ENCODE data around the gene ITGB8.

DNA sequence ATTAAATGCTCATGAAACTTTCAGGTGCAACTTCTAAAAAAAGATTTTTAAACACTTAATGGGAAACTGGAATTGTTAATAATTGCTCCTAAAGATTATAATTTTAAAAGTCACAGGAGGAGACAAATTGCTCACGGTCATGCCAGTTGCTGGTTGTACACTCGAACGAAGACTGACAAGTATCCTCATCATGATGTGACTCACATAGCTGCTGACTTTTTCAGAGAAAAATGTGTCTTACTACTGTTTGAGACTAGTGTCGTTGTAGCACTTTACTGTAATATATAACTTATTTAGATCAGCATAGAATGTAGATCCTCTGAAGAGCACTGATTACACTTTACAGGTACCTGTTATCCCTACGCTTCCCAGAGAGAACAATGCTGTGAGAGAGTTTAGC lies 79.3 kb downstream of the ITGB8 start:
- TF ChIP-seq, protein P1, sequence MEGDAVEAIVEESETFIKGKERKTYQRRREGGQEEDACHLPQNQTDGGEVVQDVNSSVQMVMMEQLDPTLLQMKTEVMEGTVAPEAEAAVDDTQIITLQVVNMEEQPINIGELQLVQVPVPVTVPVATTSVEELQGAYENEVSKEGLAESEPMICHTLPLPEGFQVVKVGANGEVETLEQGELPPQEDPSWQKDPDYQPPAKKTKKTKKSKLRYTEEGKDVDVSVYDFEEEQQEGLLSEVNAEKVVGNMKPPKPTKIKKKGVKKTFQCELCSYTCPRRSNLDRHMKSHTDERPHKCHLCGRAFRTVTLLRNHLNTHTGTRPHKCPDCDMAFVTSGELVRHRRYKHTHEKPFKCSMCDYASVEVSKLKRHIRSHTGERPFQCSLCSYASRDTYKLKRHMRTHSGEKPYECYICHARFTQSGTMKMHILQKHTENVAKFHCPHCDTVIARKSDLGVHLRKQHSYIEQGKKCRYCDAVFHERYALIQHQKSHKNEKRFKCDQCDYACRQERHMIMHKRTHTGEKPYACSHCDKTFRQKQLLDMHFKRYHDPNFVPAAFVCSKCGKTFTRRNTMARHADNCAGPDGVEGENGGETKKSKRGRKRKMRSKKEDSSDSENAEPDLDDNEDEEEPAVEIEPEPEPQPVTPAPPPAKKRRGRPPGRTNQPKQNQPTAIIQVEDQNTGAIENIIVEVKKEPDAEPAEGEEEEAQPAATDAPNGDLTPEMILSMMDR (IDR thresholded peaks at IDR 0.05) = no peak
- TF ChIP-seq ZFX (IDR thresholded peaks at IDR 0.05; ENCODE audit: borderline replicate concordance) = no peak

All from 22Rv1 (cell line).